ENCODE measurements around the gene HIVEP2.

Gene HIVEP2

DNA sequence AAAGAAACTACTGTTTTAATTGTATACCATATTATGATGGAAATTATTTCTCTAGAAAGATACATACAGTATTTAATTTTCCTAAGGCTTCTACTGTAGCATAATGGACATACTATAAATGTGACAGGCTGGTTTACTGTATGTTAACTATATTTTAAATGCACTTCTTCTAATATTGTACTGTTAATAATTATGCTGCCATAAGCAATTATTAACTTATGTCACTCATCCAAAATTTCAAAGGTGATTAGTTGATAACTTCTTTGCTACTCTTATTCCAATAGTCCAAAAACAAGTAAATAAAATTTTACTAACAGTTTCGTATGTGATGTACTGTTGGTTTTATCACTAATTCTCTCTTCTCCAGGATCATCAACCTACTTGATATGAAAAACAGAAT is 28.1 kb downstream of the HIVEP2 start:
- DNase-seq, result no peak

DNA sequence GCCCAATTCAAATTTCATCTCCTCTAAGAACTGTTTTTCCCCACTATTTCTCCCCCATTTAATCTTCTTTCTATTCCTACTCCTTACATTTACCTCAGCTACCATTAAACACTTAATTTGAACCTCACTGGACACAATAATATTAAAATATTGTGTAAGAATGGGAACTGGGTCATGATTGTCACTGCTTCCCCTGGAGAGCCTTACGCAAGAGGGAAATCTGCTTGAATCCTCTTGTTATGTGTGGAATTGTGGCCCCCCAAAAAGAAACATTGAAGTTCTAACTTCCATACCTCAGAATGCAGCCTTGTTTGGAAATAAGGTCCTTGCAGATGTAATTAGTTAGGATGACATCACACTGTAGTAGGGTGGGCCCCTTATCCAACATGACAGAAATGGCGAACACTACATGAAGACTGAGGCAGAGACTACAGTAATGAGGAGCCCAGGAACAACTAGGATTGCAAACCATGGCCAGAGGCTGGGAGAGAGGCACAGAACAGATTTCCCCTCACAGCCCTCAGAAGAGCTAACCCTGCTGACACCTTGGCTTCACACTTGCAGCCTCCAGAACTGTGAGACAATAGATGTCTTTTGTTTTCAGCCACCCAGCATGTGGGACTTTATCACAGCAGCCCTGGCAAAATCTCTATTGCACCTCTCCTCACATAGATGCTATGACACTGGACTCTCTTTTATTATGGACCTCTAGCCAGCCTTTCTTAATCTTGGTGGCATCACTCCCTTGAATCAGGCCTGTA is 29.9 kb downstream of the HIVEP2 start:
- peak; percentile 46 for DNase-seq

DNA sequence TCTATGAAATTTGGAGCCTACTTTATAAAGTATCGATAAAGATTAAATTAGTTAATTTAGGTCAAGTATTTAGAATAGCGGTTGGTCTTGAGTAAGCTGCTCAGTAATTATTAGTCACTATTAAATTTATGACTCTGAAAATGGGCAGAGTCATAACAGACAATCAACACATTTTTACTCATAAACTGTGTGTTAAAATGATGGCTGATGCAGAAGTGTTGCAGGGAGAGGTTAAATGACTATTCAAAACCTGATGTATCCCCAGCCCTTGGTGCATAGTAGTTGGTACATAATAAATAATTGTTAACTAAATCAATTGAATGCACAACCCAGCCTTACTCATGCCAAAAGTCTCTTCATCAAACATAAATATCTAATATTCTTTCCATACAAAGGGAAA is 30.6 kb downstream of the HIVEP2 start:
- peak; percentile 52 for DNase-seq

DNA sequence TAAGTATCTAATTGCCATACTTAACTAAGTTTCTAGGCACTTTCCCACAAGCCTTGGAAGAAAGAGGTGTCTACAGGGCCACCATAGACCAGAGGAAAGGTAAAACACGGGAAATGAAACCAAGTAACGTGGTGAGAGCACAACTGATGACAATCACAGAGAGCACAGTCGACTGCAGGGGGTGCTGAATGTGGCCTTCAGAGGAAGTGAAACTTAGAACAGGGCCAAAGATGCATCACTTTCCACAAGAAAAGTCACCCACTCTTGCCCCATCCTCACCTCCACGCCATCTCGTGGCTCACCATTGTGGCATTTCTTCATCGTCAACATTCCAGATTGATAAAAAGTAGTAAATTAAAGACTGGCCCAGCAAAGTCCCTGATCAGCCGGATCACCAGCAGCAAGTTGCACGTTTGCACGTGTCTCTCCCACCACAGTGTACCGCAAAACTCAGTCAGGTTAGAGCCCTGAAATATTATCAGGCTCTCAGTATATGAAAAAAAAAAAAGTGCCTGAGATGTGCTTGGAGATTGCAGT is 31.4 kb downstream of the HIVEP2 start:
- peak; percentile 90 for DNase-seq

DNA sequence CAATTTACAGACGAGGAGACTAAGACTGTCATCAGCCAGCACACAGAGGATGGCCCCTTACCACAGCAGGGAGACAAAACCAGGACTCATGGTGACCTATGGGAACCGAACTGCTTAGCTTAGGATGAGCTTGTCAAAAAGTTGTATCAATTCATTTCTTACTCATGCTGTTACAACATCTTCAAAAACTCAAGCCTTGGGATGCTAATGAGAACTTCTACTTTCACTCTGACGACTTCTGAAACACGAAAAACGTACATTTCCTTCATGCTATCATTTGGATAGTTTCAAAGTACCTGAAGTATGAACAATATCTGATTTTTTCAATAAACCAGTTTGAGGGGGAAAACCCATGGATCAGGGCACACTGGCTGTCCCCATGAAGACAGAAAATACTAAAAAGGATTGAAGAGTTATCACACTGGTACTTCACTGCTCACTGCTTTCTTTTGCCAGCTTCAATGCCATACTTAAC is 31.9 kb downstream of the HIVEP2 start:
- peak; percentile 85 for DNase-seq

DNA sequence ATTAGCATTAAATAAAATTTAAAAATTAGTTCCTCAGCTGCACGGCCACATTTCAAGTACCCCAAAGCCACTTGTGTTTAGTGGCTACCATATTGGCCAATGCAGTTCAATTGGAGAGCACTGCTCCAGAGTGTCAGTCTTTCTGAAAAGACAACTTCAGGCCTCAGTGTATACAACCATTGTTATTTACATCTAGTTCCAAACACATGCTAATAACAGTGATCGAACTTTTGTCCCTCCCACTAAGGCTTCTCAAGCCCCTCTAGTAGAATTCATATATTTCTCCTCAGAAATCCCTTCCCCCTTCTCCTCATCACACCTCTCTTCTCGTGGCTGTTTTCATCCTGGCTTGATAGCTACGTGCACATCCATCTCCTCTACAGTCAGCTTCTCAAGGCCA is 32.9 kb downstream of the HIVEP2 start:
- no peak for DNase-seq

DNA sequence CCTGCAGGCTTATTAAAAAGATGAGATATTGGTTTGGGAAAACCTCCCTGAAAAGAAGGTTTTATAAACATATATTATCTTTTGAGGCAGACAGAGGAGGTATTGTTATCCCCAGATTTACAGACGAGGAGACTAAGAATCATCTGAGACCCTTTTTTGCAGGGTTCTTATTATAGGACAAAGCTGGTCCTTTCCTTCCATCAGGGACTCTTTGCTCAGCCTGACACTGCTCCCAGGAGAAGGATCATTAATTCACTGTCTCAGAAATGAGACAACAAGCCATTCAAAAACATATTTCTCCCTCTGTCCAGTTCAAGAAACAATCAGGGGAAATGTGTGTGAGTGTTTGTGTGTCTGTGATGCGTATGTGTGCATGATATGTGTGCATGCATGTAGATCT is 33.5 kb downstream of the HIVEP2 start:
- DNase-seq, result no peak

DNA sequence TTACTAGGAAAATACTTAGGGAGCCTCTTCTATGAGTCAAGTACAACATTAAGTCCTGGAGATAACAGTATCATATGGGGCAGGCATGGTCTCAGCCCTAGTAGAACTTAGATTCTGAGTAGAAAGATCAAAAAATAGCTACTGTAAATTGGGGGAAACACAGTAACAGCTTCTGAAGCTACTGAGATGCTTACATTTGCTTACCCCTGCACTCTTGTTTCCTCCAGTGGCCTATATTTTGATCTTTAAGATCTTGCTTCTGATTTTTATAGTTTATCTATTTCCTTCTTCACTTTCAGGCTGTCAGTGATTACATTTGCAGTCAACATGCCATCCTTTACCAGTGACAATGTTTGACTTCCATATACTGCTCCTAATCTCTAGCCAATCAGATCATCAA is 35.3 kb downstream of the HIVEP2 start:
- no peak for DNase-seq

DNA sequence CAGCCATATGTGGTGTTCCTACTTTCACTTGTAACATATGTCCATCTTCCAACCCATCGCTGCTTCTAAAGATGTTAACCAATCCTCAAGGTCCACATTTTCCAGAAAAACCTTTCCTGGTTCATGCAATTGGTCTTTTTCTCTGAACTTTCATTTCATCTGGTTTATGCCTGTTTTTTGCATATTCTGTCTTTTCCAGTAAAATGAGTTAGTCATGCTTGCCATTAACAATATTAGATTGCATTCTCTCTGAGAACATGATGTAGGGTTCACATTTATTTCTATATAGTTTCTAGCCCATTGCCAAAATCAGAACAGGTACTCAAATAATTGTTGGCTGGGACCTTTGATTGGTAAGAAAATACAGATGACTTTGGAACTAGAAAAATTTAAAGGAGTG is 36.7 kb downstream of the HIVEP2 start:
- DNase-seq, result no peak

DNA sequence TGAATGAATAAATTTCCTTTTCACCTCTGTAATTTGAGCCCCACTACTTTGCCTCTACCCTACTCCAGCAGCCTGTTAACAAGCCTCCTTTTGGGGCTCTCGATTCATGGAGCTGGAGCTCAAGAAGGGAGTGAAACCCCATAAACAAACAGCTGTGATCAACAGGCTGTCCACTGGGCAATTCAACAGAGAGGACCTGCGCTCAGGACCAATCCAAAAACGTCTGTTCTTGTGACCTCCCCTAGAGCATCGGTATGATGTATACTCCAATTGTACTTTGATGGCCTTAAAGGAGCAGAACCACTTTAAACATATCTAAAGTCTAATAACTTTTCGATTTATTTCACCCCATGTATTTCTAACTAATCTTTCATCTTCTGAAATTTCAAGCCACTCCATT is 37.4 kb downstream of the HIVEP2 start:
- DNase-seq, result peak; percentile 55

DNA sequence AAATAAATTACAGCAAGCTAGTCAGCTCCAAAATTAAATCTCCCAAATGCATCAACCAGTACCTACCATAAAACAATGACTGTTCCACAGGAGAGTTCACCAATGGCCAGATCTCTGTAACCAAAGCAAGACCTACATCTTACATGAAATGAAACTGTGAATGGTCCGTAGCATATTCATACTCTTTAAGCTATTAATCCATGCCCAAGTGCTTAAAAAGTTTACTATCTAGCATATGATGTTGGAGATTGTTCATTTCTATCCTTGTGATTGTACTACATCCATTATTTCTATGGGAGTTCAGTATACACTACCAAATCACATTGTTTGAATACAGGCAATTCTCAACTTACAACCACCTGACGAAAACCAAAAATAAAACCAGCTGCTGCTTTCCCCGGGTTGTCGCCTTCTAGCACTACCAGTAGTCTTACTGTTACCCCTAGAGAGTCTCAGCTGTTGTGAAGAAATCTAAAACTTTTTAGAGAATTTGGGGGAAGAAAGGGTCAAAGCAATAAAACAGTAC is 38.0 kb downstream of the HIVEP2 start:
- DNase-seq, result peak; percentile 61

DNA sequence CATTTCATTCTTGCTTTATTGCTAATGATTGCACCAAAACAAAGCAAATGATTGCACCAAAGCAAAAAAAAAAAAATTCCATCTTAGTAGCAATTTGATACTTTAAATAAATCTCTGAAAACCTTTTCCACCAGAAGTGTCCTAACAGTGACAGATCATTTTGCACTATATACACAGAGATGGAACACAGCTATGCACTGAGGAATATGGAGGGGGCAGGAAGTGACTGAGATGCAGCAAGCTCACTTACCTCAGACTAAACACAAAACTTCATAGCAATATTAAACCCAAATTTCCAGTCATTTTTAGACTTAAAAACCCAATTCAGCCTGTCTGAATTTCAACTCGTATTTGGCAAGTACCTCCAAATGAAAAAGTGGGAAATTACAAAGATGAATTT is 41.2 kb downstream of the HIVEP2 start:
- DNase-seq, result peak; percentile 65

DNA sequence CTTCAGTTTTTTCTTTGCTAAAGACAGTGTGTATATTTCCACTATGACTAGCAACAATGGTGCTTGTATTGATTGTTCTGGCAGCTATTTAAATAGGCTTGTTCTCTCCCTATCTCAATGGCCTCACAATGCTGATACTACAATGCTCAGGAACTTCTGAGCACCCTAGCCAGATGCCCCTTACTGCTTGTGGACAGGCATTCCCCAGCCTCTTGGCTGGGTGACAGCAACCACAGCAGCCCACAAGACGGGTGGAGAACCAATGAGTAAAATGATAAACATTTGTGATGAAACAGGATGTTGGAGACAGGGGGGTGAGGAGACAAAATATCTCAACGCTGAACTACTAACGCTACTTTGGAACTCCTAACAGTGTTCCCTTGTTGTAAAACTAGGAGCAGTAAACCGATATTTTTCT is 42.3 kb downstream of the HIVEP2 start:
- DNase-seq, result peak; percentile 82

DNA sequence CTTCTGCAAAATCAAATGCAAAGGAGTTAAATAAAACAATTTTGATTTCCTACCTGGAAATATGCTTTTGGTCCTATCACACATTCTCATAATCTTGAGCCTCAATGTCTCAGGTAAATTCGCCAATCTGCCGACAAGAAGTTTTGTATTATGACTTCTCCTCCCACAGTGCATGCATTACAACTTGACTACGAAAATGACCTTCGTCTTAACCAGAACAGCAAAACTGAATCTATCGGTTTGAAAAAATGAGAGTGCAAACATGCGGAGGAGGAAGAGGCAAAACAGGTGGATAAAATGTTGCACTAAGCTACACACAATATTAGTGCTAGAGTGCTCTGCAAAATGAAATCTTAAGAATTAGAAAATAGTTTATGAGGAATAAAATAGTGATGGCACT is 43.4 kb downstream of the HIVEP2 start:
- DNase-seq, result peak; percentile 52

DNA sequence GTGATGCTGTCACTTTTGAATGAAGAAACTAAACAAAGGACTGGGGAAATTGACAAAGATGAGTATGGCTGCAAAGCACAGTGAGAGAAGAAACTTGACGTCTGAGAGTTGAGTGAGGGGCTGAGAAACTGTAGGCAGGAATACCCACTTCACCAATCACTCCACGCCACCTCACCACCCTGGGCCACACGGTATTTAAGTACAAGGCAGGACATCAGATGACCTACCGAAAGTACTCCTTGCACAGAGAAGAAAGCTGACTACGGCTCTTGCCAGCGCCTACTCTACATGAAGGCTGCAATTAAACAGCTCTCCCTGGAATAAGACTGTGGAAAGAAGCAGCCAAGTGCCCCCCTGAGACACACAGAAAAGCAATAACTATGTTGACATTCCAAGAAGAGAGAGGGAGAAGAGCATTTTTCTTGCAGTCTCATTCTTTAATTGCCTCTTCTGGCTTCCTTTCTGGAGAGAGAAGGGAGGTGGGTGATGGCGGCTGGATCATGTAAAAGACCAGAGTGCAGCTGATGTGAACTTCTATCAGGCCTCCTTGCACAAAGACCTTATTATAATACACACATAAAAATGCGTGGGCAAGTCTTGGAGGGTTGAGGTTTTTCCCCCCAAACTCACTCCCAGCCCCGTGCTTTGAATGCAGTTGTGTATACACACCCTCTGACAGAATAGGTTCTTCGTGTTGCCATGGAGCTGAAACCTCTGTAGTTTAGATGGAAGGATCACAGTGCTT is 44.6 kb downstream of the HIVEP2 start:
- no peak for DNase-seq

DNA sequence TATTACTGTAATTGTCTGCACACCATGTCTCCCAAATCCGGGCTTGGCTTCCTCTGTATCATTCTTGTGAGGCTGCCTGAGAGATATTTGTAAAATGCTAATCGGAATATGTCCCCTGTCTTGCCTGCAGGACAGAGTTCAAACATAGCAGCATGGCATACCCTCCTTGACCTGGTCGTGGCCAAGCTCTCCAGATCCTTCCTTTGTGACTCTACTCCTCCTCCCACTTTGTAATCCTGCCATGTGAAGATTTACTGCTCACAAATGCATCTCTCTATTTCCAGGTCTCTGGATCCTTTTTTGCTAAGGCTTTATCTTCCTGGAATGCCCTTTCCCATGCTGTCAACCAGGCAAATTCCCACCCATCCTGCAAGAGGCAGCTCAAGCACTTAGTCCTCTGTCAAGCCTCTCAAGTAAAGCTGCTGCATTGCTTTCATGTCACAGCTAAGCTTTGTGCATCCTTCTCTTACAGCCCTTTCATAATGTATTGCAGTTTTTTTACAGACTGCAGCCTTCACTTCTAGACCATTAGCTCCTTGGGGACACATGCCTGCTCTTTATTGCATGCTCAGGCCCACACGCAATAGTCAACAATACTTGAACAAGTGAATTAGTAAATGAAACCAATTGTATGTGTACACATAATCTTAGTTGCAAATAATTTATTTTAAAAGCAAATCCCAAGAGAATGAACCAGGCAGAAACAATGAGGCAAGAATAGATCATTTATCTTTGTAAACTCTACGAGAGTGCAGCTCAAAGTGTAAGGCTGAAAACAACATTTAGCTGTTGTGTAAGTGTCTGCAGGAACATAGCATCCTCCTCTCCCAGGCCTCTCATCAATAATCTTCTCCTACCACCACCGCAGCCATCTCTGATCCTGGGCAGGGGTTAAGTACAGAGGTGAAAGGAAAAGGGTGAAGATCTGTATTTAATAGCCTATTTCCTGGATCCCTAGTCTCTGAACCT is 45.8 kb downstream of the HIVEP2 start:
- no peak for DNase-seq

DNA sequence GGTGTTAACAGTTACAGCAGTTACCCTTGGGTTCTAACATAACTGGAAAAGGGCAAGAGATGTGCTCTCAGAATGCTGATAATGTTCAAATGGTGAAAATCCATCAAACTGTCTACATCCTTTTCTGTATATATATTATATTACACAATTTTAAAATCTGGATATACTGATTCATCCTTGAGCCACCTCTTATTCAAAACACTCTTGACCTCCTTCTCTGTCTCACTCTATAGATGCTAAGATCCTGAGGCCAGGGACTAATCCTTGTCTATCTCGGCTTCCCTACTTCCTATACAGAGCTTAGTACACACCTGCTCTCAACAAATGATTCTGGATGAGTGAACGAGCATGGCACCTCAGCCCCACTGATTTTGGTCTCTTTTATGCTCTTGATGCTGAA is 47.3 kb downstream of the HIVEP2 start:
- DNase-seq, result no peak

DNA sequence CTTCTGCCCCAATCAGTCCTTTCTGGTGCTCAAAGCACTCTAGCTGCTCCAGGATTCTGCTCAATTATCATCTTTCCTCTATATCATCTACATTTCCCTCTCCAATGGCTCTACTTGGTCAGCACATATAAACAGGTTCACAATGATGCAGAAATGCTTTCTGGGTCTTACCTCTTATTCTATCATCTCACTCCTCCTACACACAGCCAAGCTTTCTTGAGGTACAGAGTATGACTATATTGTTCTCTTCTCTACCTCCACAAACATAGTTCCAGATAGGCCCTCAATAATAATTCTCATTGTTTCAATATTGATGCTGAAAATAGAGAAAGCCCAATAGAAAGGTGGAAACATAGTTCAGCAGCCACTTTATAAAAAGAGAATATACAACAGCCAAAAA is 48.2 kb downstream of the HIVEP2 start:
- no peak for DNase-seq

DNA sequence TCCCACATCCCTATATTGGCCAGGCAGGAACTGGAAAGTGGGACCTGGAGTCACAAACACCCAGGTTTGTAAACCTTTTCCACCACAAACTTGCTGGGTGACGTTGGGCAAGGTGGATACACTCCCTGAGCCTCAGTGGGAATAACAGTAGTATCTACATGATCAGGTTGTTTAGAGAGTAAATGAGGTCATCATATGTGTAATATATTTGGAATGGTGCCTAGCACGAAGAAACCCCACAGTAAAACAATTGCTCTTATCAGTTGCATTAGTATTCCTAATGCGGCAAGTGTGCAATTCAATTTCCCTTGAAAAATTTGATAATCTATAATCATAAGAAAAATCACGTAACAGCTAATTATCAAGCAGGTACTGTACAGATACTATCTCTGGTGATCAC is 51.9 kb downstream of the HIVEP2 start:
- DNase-seq, result no peak

DNA sequence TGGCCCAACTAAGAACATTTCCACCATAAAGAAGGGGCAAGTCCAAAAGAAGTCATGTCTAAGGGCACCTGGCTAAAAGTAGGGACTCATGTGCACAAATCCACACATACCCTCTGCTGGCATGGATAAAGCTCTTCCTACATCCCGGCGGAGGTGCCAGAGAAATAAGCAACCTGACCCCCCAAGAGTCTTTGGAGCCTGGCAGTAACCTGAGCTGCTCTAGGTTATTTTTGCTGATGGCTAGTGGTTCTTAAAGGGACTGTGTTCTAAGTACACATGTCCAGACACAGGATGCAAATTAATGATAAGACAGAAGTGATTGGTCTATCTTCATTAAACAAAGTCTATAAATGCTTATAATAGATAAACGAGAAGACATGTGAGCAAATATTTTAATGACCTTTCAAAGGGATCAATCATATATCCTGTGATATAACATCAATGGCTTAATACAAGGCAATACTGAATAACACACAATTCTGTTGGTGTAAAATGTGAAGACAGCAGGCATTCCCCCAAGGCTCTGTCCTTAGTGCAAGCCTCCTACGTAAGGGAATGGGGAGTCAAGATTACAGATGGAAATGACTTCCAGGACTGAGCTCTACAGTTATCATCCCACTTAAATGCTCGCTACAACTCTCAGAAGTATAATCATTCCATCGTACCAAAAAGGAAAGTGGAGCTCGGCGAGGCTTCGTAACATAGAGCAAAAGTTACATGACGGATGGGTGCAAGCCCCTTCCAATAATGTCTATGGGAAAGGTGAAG is 52.5 kb downstream of the HIVEP2 start:
- DNase-seq, result no peak

DNA sequence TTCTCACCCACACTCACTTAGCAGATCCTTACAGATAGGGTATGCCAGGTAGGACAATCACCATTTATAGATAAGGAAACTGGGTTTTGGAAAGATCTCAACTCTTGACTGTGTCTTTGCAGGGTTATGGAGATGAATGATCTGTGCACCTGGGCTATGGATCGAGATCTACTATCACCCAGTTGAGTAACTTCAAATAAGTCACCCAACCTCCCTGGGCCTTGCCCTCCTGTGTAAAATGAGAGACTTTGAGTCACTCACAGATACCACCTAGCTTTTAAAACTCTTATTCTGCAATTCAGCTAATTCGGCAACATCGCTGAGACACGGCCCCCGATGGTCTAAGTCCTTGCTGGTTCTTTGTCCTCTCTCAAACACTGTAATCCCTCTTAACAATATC is 53.5 kb downstream of the HIVEP2 start:
- no peak for DNase-seq

DNA sequence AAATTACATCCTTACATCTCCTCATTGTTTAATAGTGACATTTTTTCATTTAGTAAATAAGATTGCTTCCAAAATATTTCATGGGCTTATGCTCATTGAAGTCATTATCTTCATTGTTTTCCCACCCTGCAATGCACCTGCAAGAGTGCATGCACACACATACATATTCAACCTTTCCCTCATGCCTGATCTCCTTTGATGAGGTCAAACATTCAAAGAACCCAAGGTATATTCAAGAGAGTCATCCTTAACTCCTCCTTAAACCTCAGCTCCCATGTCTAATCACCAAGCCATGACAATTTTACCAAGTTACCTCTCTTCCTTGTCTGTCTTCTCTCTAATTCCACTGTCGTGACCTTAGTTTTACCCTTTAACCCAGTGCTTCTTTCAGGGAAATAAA is 56.5 kb downstream of the HIVEP2 start:
- no peak for DNase-seq
